Measurements from ENCODE around the gene TRNT1. TPM values are rescaled to one million over a fixed set of nuclear protein-coding genes. Genes with fewer than 3 reads are reported as not detected.
A peak's percentile ranks its signal among the peaks of the same experiment; 100 is the strongest.

Gene TRNT1
- total RNA-seq, 2 donors from 2014 or later = 18.1 to 21.6 TPM

DNA sequence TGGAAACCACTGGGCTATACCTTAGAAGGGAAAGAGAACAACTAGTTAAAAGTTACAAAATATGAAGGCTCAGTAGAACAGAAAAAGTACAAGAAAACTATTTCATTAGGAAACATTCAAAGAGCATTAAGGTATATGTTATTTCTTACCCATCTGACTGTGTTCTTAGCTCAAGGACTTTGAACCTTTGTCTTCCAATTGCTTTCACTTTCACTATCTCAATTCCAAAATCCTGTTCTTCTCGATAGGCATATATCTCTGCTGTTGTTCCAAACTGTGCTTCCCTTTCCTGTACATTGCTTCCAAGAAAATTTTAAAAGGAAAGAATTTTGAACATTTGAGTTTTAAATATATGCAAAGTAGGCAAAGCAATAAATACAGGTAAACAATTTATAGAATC lies 45.9 kb downstream of the TRNT1 start:
- no peaks in the 10 kb centered on the region for H3K9me3 ChIP-seq
- WGBS = 56% methylated on average over 1 of the region's 1 CpG

GRCh38 chr3:3177861-3178497 lies 51.2 kb downstream of the TRNT1 start:
- Histone ChIP-seq H3K4me3 (peak overlapping the region in 1 of 2 donors; percentile 80), H3K27me3 (replicated peaks; ENCODE audit: insufficient read depth) (no peaks in the 10 kb centered on the region), H3K9me3 (no peaks in the 10 kb centered on the region), H3K36me3 (no peaks in the 10 kb centered on the region), H3K4me1 (replicated peaks) (no peaks in the 10 kb centered on the region), H3K27ac (no peak overlapping the region)
- TF ChIP-seq CTCF (IDR thresholded peaks at IDR 0.05) (no peak), POLR2A (IDR thresholded peaks at IDR 0.05) (no peak), POLR2AphosphoS5 (IDR thresholded peaks at IDR 0.05) (no peak)
- 51% methylated on average over 10 of the region's 10 CpGs for WGBS
- intact Hi-C loops (cut with DNase I) = no loop called here
- no peak for DNase-seq (ENCODE audit: low spot score)

More for the DNA sequence above, 45.9 kb downstream of the TRNT1 start:
- DNase-seq (ENCODE audit: low spot score) = no peak
- Histone ChIP-seq H3K4me3 (no peak overlapping the region), H3K4me1 (replicated peaks) (no peaks in the 10 kb centered on the region), H3K27me3 (replicated peaks; ENCODE audit: insufficient read depth) (no peaks in the 10 kb centered on the region), H3K36me3 (no peaks in the 10 kb centered on the region), H3K27ac (no peak overlapping the region)
- intact Hi-C loops (cut with DNase I) = no loop called here
- TF ChIP-seq CTCF (IDR thresholded peaks at IDR 0.05) = no peak
- no peak for TF ChIP-seq POLR2AphosphoS5 (IDR thresholded peaks at IDR 0.05)

GRCh38 chr3:3178498-3179328 lies 52.0 kb downstream of the TRNT1 start:
- H3K27ac ChIP-seq = peak overlapping the region; percentile 77 to 78
- WGBS = 15% methylated on average over 16 of the region's 16 CpGs
- no peaks in the 10 kb centered on the region for H3K27me3 ChIP-seq (replicated peaks; ENCODE audit: insufficient read depth)
- peak overlapping the region; percentile 80 to 97 for H3K4me3 ChIP-seq
- intact Hi-C loops (cut with DNase I) = no loop called here
- no peaks in the 10 kb centered on the region for H3K4me1 ChIP-seq (replicated peaks)
- no peak for TF ChIP-seq POLR2AphosphoS5 (IDR thresholded peaks at IDR 0.05)
- no peaks in the 10 kb centered on the region for H3K36me3 ChIP-seq
- H3K9me3 ChIP-seq = no peaks in the 10 kb centered on the region
- DNase-seq (ENCODE audit: low spot score) = no peak

DNA sequence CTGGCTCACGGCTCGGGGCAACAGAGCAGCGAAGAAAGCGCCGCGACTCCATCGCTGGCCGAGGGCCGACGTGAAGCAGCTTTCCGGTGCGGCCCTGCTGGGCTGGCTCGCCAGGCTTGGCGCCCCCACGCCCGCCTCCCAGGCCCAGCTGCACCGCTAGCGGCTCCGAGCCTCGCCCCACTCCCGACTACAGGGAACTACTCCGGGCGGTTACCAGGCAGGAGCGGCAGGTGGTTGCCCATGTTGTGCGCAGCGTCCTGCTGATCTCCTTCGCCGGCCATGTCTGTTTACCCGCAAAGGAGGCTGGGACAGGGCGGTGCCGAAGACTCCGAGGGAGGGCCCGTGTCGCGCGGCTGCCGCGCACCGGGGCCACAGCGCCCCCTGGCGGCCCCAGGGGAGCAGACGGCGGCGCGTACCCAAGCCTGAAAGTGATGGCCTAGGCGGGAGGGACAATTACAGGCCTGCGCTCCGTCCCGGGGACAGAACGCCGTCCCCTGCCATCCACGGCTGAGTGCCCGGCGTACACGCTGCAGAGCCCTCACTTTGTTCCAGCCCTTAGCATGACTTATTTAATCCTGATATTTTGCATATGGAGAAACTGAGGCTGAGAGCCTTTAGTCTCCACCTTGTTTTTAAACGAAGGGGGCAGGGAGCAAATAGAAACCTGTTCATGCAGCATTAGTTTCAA lies 52.8 kb downstream of the TRNT1 start, which contains the start of gene CRBN:
TSS of gene CRBN (minus strand) at position 285 of the 688 bp plus-strand sequence. CDS start at position 281, 4 bp downstream.
- WGBS = 2% methylated on average over 24 of the region's 56 CpGs
- TF ChIP-seq POLR2AphosphoS5 (IDR thresholded peaks at IDR 0.05) = peak; percentile 91
- TF ChIP-seq POLR2A (IDR thresholded peaks at IDR 0.05) = peak; percentile 48
- TF ChIP-seq CTCF (IDR thresholded peaks at IDR 0.05) = peak; percentile 94 to 98 (median 96)
- DNase-seq (ENCODE audit: low spot score) = peak; percentile 83
- H3K36me3 ChIP-seq = no peaks in the 10 kb centered on the region
- no peaks in the 10 kb centered on the region for H3K27me3 ChIP-seq (replicated peaks; ENCODE audit: insufficient read depth)
- H3K4me3 ChIP-seq = peak within 1 kb of the TSS; percentile 80 to 97
- no peaks in the 10 kb centered on the region for H3K4me1 ChIP-seq (replicated peaks)
- H3K9me3 ChIP-seq = no peaks in the 10 kb centered on the region
- peak within 1 kb of the TSS; percentile 77 to 78 for H3K27ac ChIP-seq
- intact Hi-C loops (cut with DNase I) = no loop called here

GRCh38 chr3:3180456-3180855 lies 53.7 kb downstream of the TRNT1 start:
- TF ChIP-seq POLR2AphosphoS5 (IDR thresholded peaks at IDR 0.05) = no peak
- no peak for TF ChIP-seq CTCF (IDR thresholded peaks at IDR 0.05)
- TF ChIP-seq POLR2A (IDR thresholded peaks at IDR 0.05) = no peak
- Histone ChIP-seq H3K4me1 (replicated peaks) (no peaks in the 10 kb centered on the region), H3K36me3 (no peaks in the 10 kb centered on the region), H3K27ac (no peak overlapping the region), H3K27me3 (replicated peaks; ENCODE audit: insufficient read depth) (no peaks in the 10 kb centered on the region), H3K9me3 (no peaks in the 10 kb centered on the region), H3K4me3 (no peak overlapping the region)
- no peak for DNase-seq (ENCODE audit: low spot score)
- 79% methylated on average over 9 of the region's 9 CpGs for WGBS
- intact Hi-C loops (cut with DNase I) = no loop called here

All from prostate gland (tissue), 2 donors.